GM12878 (cell line): Measurements from ENCODE around the gene TMEM63C. TPM values are rescaled to one million over a fixed set of nuclear protein-coding genes. Genes with fewer than 3 reads are reported as not detected.

Source experiments
- ATAC-seq: fragments of 200-7000 bp; cut with Tn5 transposase; 3 replicates; pipeline ENCODE4 v1.9.1; 2020; ENCODE audit warnings: mild to moderate bottlenecking, moderate library complexity
- BruUV-seq: library from RNA; stranded (reverse); fragments of 400-500 nt; replicated peaks from 2 replicates; lab custom pipeline; 2021; lab: Mats Ljungman, UMichigan
- CTCF ChIA-PET: fragments of 300-600 bp; sonication (Branson Sonifier 250); formaldehyde crosslinking; extraction: SDS; loops from one replicate; lab custom pipeline; 2021; ENCODE audit warnings: inconsistent platforms; lab: Yijun Ruan, JAX
- POLR2A ChIA-PET: fragments of 350-600 bp; formaldehyde crosslinking; extraction: SDS; loops from one replicate; lab custom pipeline; 2021; ENCODE audit warnings: inconsistent platforms; lab: Charles Lee
- RAD21 ChIA-PET: fragments of 300-600 bp; sonication (Branson Sonifier 250); formaldehyde crosslinking; loops from one replicate; lab custom pipeline; 2023; ENCODE audit warnings: antibody characterized with exemption; ENCODE audit not compliant: unreplicated experiment; lab: Charles Lee
- SMC1A ChIA-PET: fragments of 300-600 bp; sonication (Branson Sonifier 250); formaldehyde crosslinking; loops from one replicate; lab custom pipeline; 2023; ENCODE audit not compliant: unreplicated experiment, uncharacterized antibody; lab: Charles Lee
- DNase-seq: peaks from one replicate; pipeline ENCODE4 v3.0.0-alpha.2; 2011; ENCODE audit warnings: low read depth, low spot score
- FAIRE-seq: peaks from 3 replicates; lab custom pipeline; 2011; peaks lifted over from hg19 to GRCh38; lab: Jason Lieb, UNC
- H2AFZ ChIP-seq: 2 replicates; pipeline ENCODE4 v1.6.0; 2011; ENCODE audit warnings: low read depth, low read length, control low read depth; ENCODE audit not compliant: control insufficient read depth
- H3K27ac ChIP-seq: 2 replicates; pipeline ENCODE4 v1.5.1; 2011; ENCODE audit warnings: control low read depth; ENCODE audit not compliant: control insufficient read depth, insufficient read depth
- H3K27me3 ChIP-seq, 2 experiments: replicated peaks in 1 of 2; 2 replicates each; pipeline versions ENCODE4 v1.6.0 to v1.6.1; 2011; ENCODE audit warnings: low read length in 1 of 2; ENCODE audit not compliant: control insufficient read depth in 2 of 2, insufficient read depth in 2 of 2
- H3K36me3 ChIP-seq, 2 experiments: 2 replicates each; pipeline ENCODE4 v1.5.1; 2011; ENCODE audit warnings: low read length in 1 of 2; ENCODE audit not compliant: control insufficient read depth in 2 of 2, insufficient read depth in 2 of 2
- H3K4me1 ChIP-seq: 2 replicates; pipeline ENCODE4 v1.6.1; 2011; ENCODE audit warnings: mild to moderate bottlenecking, low read length, moderate library complexity, mixed read lengths; ENCODE audit not compliant: control insufficient read depth, insufficient read depth
- H3K4me2 ChIP-seq: 2 replicates; pipeline ENCODE4 v1.6.0; 2011; ENCODE audit warnings: control low read depth; ENCODE audit not compliant: control insufficient read depth, insufficient read depth
- H3K4me3 ChIP-seq: fragments of 200-600 bp; sonication (generic); 2 replicates; pipeline ENCODE4 v1.5.1; 2016
- H3K79me2 ChIP-seq: 2 replicates; pipeline ENCODE4 v1.6.0; 2011; ENCODE audit warnings: low read length; ENCODE audit not compliant: control insufficient read depth, insufficient read depth
- H3K9ac ChIP-seq: 2 replicates; pipeline ENCODE4 v1.8.0; 2011; ENCODE audit warnings: low read length, control low read depth, mixed read lengths; ENCODE audit not compliant: control insufficient read depth, insufficient read depth
- H3K9me3 ChIP-seq: replicated peaks from 3 replicates; pipeline ENCODE4 v1.5.1; 2011; ENCODE audit warnings: mild to moderate bottlenecking, low read length; ENCODE audit not compliant: control insufficient read depth, insufficient read depth
- H4K20me1 ChIP-seq: 2 replicates; pipeline ENCODE4 v1.6.0; 2011; ENCODE audit not compliant: control insufficient read depth, insufficient read depth
- CHD2 ChIP-seq: IDR thresholded peaks from 2 replicates; pipeline ENCODE4 v1.6.1; 2011; ENCODE audit warnings: low read depth, low read length, improper control_type of control experiment, borderline replicate concordance
- DPF2 ChIP-seq: fragments of 450-650 bp; IDR thresholded peaks from 2 replicates; pipeline ENCODE4 v1.6.1; 2017; ENCODE audit warnings: mild to moderate bottlenecking
- EGR1 ChIP-seq, 2 experiments: IDR thresholded peaks; 1 replicate in 1 of 2; 2 replicates in 1 of 2; pipeline ENCODE4 v1.6.1; 2011 to 2012; ENCODE audit warnings: low read depth in 2 of 2, low read length in 2 of 2, borderline replicate concordance in 1 of 2, mild to moderate bottlenecking in 1 of 2, moderate library complexity in 1 of 2
- FOXK2 ChIP-seq: fragments of 450-650 bp; IDR thresholded peaks from 2 replicates; pipeline ENCODE4 v1.6.1; 2017; ENCODE audit warnings: mild to moderate bottlenecking, moderate library complexity
- HDAC2 ChIP-seq: fragments of 200-600 bp; sonication (generic); IDR thresholded peaks from 2 replicates; pipeline ENCODE4 v1.6.1; 2017
- HDGF ChIP-seq: fragments of 450-650 bp; IDR thresholded peaks from 2 replicates; pipeline ENCODE4 v1.6.1; 2016; ENCODE audit warnings: antibody characterized with exemption
- JUND ChIP-seq: IDR thresholded peaks from 2 replicates; pipeline ENCODE4 v1.6.1; 2012; ENCODE audit warnings: low read depth, mild to moderate bottlenecking, low read length, improper control_type of control experiment, moderate library complexity
- MLLT1 ChIP-seq: fragments of 450-650 bp; IDR thresholded peaks from 2 replicates; pipeline ENCODE4 v1.6.1; 2016; ENCODE audit warnings: mild to moderate bottlenecking
- NFIC ChIP-seq: IDR thresholded peaks from 2 replicates; pipeline ENCODE4 v1.6.1; 2012; ENCODE audit warnings: low read depth, mild to moderate bottlenecking, inconsistent platforms, low read length, moderate library complexity
- NR2F1 ChIP-seq: fragments of 450-650 bp; conservative IDR thresholded peaks from 2 replicates; pipeline ENCODE4 v1.6.1; 2017; ENCODE audit warnings: mild to moderate bottlenecking
- SUPT20H ChIP-seq: IDR thresholded peaks from 2 replicates; pipeline ENCODE4 v1.6.1; 2011; ENCODE audit warnings: low read depth, mild to moderate bottlenecking, low read length, moderate library complexity, borderline replicate concordance; ENCODE audit not compliant: control insufficient read depth
- ZNF207 ChIP-seq: fragments of 450-650 bp; IDR thresholded peaks from 2 replicates; pipeline ENCODE4 v1.6.1; 2014; ENCODE audit warnings: antibody characterized with exemption, mild to moderate bottlenecking, borderline replicate concordance
- WGBS: methylation state at CpG from one replicate; pipeline ENCODE4 v1.1.6; 2016; ENCODE audit warnings: low lambda C conversion rate; ENCODE audit not compliant: insufficient replicate concordance, insufficient coverage; ENCODE audit errors: missing lambda C conversion rate; 5-methylcytosine and 5-hydroxymethylcytosine counted together
- in situ Hi-C: fragments of 300-500 bp; cut with MboI; formaldehyde crosslinking; loops from 9 replicates; pipeline ENCODE4 v1.14.3; 2018; ENCODE audit warnings: mixed read lengths
- intact Hi-C: fragments of 100-400 bp; cut with micrococcal nuclease; formaldehyde crosslinking; loops from one replicate; pipeline ENCODE4 v1.14.2; 2022; ENCODE audit not compliant: unreplicated experiment
- polyA plus RNA-seq, 11 experiments: library from polyadenylated mRNA; depleted of rRNA in 4 of 11; unstranded in 6 of 11; stranded (reverse) in 5 of 11; fragments of >200 nt; fragmentation: Nextera tagmentation in 4 of 11; fragmentation: Illumina TruSeq in 1 of 11; extraction: Ambion mirVana in 4 of 11; extraction: Trizol in 1 of 11; gene quantifications; 1 replicate in 1 of 11; 2 replicates in 10 of 11; pipeline versions ENCODE4 v1.2.1 to v1.2.3, GENCODE V29; 2011 to 2016; ENCODE audit warnings: inconsistent platforms in 2 of 11, missing spikeins in 2 of 11, low read depth in 1 of 11
- total RNA-seq, 4 experiments: library from RNA; depleted of rRNA in 3 of 4; stranded (reverse); fragments of >200 nt in 3 of 4; fragmentation: Illumina TruSeq in 1 of 4; extraction: Trizol in 1 of 4; gene quantifications; 2 replicates each; pipeline versions ENCODE4 v1.2.1 to v1.2.3, GENCODE V29; 2013 to 2021
- TF ChIP-seq, protein P1 (sequence below): IDR thresholded peaks from 2 replicates; pipeline ENCODE4 v1.6.1; 2011; ENCODE audit warnings: low read depth, mild to moderate bottlenecking, low read length, moderate library complexity, borderline replicate concordance; ENCODE audit errors: extremely low read depth
- TF ChIP-seq, protein P2 (sequence below): IDR thresholded peaks from 2 replicates; pipeline ENCODE4 v1.6.1; 2012; ENCODE audit warnings: mild to moderate bottlenecking, low read depth, low read length

Gene TMEM63C
- total and polyA plus RNA-seq, 10 of the 15 experiments (the other 5 are each of a cell fraction or from before 2014, with no cell fraction given): 0.06 to 1.3 (median 0.39) TPM; not detected in 4

DNA sequence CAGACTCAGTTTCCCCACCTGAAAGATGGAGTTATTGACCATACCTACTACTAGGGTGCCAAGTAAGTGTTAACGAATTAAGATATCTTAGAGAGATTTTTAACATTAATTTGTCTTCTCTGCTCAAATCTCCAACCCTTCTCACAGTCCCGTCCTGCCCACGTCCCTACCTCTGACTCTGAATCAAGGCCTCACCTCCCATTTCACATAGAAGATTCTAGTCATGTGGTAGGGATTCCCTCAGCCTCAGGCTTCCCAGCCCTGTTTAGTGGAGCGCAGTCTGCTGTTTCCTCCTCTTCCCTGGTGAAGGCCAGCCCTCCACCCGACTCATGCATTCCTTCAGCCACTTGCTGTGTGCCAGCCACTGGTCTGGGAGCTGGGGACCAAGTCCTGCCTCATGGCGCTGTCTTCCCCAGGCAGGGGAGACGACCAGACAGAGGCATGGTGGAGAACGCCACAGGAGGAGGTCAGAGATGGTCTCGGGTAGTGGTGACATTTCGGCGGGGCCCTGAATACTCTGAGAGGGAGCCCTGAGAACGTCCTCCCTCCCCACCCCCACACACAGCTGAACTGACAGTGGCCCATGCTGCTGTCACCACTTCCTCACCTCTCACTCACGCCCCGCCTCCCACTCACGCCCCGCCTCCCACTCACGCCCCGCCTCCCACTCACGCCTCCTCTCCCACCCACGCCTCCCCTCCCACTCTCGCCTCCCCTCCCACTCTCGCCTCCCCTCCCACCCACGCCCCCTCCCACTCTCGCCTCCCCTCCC, 38.8 kb downstream of the TMEM63C start:
- no peaks in the 10 kb centered on the region for H3K36me3 ChIP-seq
- no peaks in the 10 kb centered on the region for H3K79me2 ChIP-seq
- BruUV-seq: no TSS peak
- no peaks in the 10 kb centered on the region for H3K27me3 ChIP-seq
- no peak overlapping the region for H3K9ac ChIP-seq
- H2AFZ ChIP-seq: no peak overlapping the region
- POLR2A ChIA-PET: no interaction called here
- no peak overlapping the region for H3K4me2 ChIP-seq
- H3K4me1 ChIP-seq: no peaks in the 10 kb centered on the region
- FAIRE-seq: no peak
- intact Hi-C loops: no loop called here
- no peaks in the 10 kb centered on the region for H3K9me3 ChIP-seq
- TF ChIP-seq, protein P1, sequence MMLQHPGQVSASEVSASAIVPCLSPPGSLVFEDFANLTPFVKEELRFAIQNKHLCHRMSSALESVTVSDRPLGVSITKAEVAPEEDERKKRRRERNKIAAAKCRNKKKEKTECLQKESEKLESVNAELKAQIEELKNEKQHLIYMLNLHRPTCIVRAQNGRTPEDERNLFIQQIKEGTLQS: no peak
- TF ChIP-seq DPF2 (no peak), HDGF (no peak), NR2F1 (no peak), JUND (no peak), FOXK2 (no peak), CHD2 (no peak), EGR1 (IDR thresholded peaks at IDR 0.05; ENCODE audit: borderline replicate concordance in 1 of 2, low read depth in 2 of 2, low read length in 2 of 2) (no peak), MLLT1 (no peak), ZNF207 (no peak), NFIC (no peak), SUPT20H (no peak), HDAC2 (no peak)
- TF ChIP-seq, protein P2, sequence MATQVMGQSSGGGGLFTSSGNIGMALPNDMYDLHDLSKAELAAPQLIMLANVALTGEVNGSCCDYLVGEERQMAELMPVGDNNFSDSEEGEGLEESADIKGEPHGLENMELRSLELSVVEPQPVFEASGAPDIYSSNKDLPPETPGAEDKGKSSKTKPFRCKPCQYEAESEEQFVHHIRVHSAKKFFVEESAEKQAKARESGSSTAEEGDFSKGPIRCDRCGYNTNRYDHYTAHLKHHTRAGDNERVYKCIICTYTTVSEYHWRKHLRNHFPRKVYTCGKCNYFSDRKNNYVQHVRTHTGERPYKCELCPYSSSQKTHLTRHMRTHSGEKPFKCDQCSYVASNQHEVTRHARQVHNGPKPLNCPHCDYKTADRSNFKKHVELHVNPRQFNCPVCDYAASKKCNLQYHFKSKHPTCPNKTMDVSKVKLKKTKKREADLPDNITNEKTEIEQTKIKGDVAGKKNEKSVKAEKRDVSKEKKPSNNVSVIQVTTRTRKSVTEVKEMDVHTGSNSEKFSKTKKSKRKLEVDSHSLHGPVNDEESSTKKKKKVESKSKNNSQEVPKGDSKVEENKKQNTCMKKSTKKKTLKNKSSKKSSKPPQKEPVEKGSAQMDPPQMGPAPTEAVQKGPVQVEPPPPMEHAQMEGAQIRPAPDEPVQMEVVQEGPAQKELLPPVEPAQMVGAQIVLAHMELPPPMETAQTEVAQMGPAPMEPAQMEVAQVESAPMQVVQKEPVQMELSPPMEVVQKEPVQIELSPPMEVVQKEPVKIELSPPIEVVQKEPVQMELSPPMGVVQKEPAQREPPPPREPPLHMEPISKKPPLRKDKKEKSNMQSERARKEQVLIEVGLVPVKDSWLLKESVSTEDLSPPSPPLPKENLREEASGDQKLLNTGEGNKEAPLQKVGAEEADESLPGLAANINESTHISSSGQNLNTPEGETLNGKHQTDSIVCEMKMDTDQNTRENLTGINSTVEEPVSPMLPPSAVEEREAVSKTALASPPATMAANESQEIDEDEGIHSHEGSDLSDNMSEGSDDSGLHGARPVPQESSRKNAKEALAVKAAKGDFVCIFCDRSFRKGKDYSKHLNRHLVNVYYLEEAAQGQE: no peak
- TF ChIP-seq, all 136 proteins: peak for 0
- ATAC-seq: no peak
- 67% methylated on average over 8 of the region's 24 CpGs for WGBS
- SMC1A ChIA-PET: no interaction called here
- CTCF ChIA-PET: no interaction called here
- H3K4me3 ChIP-seq: no peak overlapping the region
- in situ Hi-C loops: no loop called here
- no peak overlapping the region for H3K27ac ChIP-seq
- H4K20me1 ChIP-seq: no peaks in the 10 kb centered on the region
- RAD21 ChIA-PET: no interaction called here
- no peak for DNase-seq
